GM12874 (cell line): ENCODE measurements around the gene UBLCP1.

ENCODE experiments used
- CTCF ChIP-seq: IDR thresholded peaks from 2 replicates; pipeline ENCODE4 v1.5.1; 2011; ENCODE audit warnings: low read depth, mild to moderate bottlenecking, control low read depth, low read length, moderate library complexity; ENCODE audit not compliant: insufficient read depth

UBLCP1 gene

GRCh38 chr5:159257629-159258283 is 5.3 kb upstream of the UBLCP1 start:
- TF ChIP-seq CTCF = no peak

DNA sequence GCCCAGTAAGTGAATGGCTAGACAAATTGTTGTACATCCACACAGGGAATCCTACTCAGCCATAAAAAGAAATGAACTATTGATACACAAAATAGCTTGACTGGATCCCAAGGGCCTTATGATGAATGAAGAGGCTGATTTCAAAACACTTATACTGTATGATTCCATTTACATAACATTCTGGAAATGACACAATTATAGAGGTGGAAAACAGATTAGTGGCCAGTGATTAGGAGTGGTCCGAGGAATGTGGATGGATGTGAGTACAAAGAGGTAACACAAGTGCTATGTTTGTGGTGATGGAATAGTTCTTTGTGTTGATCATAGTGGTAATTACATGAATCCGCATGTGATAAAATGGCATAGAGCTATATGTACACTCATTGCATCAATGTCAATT is 4.7 kb upstream of the UBLCP1 start:
- no peak for TF ChIP-seq CTCF

DNA sequence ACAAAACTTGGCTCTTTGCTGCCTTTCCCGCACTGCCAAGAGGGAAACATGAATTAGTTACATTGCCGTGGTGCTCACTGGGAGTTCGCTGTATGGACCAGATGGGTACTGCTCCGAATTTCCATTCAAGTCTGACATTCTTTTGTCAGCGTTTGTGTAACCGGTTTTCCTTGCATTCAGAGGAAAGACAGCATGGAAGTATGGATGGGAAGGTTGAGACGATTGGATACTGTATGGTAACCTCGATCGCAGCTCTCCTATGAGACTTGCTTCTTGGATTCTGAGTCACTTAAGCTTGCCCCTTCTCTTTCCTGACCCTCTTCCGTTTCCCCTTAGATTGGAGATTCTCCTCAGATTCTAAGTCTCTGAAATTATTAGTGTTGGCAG is 625 bp upstream of the UBLCP1 start:
- TF ChIP-seq CTCF = no peak

DNA sequence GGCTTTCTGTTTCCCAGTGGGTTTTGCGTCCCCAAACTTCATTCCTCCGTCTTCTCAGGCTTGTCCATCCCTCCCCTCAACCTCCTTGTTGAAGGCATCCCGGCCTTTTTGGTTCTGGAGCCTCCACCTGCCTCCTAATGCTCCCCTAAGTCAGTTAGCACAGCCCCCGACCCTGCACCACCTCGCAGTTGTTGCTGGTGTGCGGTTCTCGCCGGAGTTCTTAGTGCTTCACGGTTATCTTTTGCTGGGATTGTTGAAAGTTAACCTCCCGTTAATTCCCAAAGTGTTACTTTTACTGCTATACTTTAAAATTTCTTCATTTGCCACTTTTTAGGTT is 447 bp downstream of the UBLCP1 start:
- no peak for TF ChIP-seq CTCF

DNA sequence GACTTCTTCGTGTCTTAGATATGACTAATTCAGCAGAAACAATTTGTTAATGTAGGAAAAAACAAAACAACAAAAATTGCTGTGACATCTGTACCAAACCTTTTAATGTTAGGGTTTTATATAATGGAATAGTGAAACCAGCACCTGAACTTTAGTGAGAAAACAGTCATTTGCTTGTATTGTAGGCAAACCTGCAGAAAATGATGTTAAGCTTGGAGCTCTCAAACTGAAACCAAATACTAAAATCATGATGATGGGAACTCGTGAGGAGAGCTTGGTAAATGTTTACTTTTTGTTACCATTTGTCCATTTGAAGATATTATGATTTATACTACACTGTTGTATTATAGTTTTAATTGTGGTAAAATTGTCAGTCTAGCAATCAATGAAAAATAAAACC is 6.6 kb downstream of the UBLCP1 start:
- TF ChIP-seq CTCF = no peak

DNA sequence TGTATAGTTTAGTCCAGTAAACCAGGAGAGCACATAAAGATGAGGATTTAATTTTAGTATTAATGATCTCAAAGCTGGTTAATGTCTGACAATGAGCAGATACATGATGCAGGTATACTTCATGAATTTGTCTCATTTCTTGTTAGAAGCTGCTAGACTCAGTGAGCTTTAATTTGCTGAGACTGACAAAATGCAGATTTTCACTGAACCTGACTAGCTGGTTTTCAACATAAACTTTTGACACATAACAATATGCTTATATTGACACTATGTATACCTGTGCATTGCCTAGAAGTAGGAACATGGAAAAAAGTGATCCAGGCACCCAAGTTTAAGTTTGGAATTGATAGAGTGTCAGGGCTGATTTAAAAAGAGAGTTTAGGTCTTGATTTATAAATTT is 10.8 kb downstream of the UBLCP1 start:
- no peak for TF ChIP-seq CTCF

GRCh38 chr5:159274676-159275075 is 11.6 kb downstream of the UBLCP1 start:
- TF ChIP-seq CTCF = no peak
